Measurements from ENCODE around the gene NPHP4.

GRCh38 chr1:5839161-5839880 lies 152.9 kb downstream of the NPHP4 start:
- TF ChIP-seq YY1 (IDR thresholded peaks at IDR 0.05; ENCODE audit: insufficient read depth, insufficient read length) (no peak), ZNF274 (IDR thresholded peaks at IDR 0.05; ENCODE audit: low read depth, low read length) (no peak), SUZ12 (IDR thresholded peaks at IDR 0.05; ENCODE audit: extremely low read depth, insufficient read depth, insufficient read length) (no peak)
